ENCODE data around the gene ACTR3C. TPM values are rescaled to one million over a fixed set of nuclear protein-coding genes. Genes with fewer than 3 reads are reported as not detected.
"Not testable (repeated sequence)": the region's sequence is repeated elsewhere in the genome, so short reads cannot be mapped to it uniquely, and the experiment has no call there.

ACTR3C gene
- total RNA-seq, 2 experiments from 2014 or later = not detected

DNA sequence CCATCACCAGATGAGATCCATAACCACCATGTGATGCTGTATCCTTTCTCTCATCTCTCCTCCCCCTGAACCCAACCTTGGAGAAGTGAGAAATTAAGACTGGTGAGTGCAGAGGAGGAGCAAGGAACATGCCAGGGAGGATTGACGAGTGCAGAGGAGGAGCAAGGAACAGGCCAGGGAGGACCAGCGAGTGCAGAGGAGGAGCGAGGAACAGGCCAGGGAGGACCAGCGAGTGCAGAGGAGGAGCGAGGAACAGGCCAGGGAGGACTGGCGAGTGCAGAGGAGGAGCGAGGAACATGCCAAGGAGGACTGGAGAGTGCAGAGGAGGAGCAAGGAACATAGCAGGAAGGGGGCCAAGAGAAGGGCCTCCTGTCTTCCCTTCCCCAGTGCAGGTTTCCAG is 118.8 kb downstream of the ACTR3C start:
- not testable (repeated sequence) for BruUV-seq (replicated peaks)

GRCh38 chr7:150202894-150203293 is 120.5 kb downstream of the ACTR3C start:
- H3K79me2 ChIP-seq (ENCODE audit: insufficient read depth, low read depth, low read length); H2AFZ ChIP-seq (ENCODE audit: low read length); H3K4me3 ChIP-seq (ENCODE audit: low read depth, low read length, poor library complexity, severe bottlenecking); H4K20me1 ChIP-seq (ENCODE audit: insufficient read depth, low read length); H3K36me3 ChIP-seq (ENCODE audit: insufficient read depth, low read length); H3K9me3 ChIP-seq (ENCODE audit: low read length); H3K9me2 ChIP-seq (ENCODE audit: insufficient read depth, low read length); H3K27ac ChIP-seq (ENCODE audit: low read depth, low read length, poor library complexity, severe bottlenecking); intact Hi-C loops (cut with micrococcal nuclease; ENCODE audit: unreplicated experiment); DNase-seq (ENCODE audit: low spot score); CTCF ChIA-PET (ENCODE audit: unreplicated experiment); BruUV-seq (replicated peaks); H3K4me1 ChIP-seq (ENCODE audit: insufficient read depth, low read length, poor library complexity, severe bottlenecking); POLR2A ChIA-PET; H3K4me2 ChIP-seq (ENCODE audit: low read length): not testable (repeated sequence)

More for the DNA sequence above, 118.8 kb downstream of the ACTR3C start:
- H3K4me1 ChIP-seq (ENCODE audit: insufficient read depth, low read length, poor library complexity, severe bottlenecking); intact Hi-C loops (cut with micrococcal nuclease; ENCODE audit: unreplicated experiment); DNase-seq (ENCODE audit: low spot score); H4K20me1 ChIP-seq (ENCODE audit: insufficient read depth, low read length); H3K4me3 ChIP-seq (ENCODE audit: low read depth, low read length, poor library complexity, severe bottlenecking); POLR2A ChIA-PET; H2AFZ ChIP-seq (ENCODE audit: low read length); CTCF ChIA-PET (ENCODE audit: unreplicated experiment); H3K9me2 ChIP-seq (ENCODE audit: insufficient read depth, low read length); H3K36me3 ChIP-seq (ENCODE audit: insufficient read depth, low read length); H3K79me2 ChIP-seq (ENCODE audit: insufficient read depth, low read depth, low read length); H3K4me2 ChIP-seq (ENCODE audit: low read length); H3K9me3 ChIP-seq (ENCODE audit: low read length); H3K27ac ChIP-seq (ENCODE audit: low read depth, low read length, poor library complexity, severe bottlenecking): not testable (repeated sequence)

Other genes starting within 250 kb of the ACTR3C start
- gene LRRC61, start 190 bp downstream of the ACTR3C start, total RNA-seq (2014; rRNA removed; shearing (Covaris generic)) = not detected in 2 replicates
- gene LRRC61, start 190 bp downstream of the ACTR3C start, total RNA-seq (2022) = not detected in 2 replicates
- gene RARRES2, start 18.1 kb upstream of the ACTR3C start, total RNA-seq (2014; rRNA removed; shearing (Covaris generic)) = 0.08 TPM in 1 of 2 replicates, not detected in the other
- gene RARRES2, start 18.1 kb upstream of the ACTR3C start, total RNA-seq (2022) = not detected in 2 replicates
- gene REPIN1, start 45.3 kb upstream of the ACTR3C start, total RNA-seq (2014; rRNA removed; shearing (Covaris generic)) = 36.9 and 46.2 TPM in 2 replicates
- gene REPIN1, start 45.3 kb upstream of the ACTR3C start, total RNA-seq (2022) = 19.0 and 21.7 TPM in 2 replicates
- gene ZNF775, start 55.8 kb upstream of the ACTR3C start, total RNA-seq (2014; rRNA removed; shearing (Covaris generic)) = 4.7 and 5.5 TPM in 2 replicates
- 6.5 and 7.7 TPM in 2 replicates for gene ZNF775, start 55.8 kb upstream of the ACTR3C start, total RNA-seq (2022)
- gene GIMAP8, start 127.1 kb upstream of the ACTR3C start, total RNA-seq (2014; rRNA removed; shearing (Covaris generic)) = not detected in 2 replicates
- gene GIMAP8, start 127.1 kb upstream of the ACTR3C start, total RNA-seq (2022) = not detected in 2 replicates
- not detected in 2 replicates for gene GIMAP7, start 191.3 kb upstream of the ACTR3C start, total RNA-seq (2014; rRNA removed; shearing (Covaris generic))
- gene GIMAP7, start 191.3 kb upstream of the ACTR3C start, total RNA-seq (2022) = not detected in 2 replicates
- gene GIMAP4, start 243.8 kb upstream of the ACTR3C start, total RNA-seq (2014; rRNA removed; shearing (Covaris generic)) = not detected in 2 replicates
- not detected in 2 replicates for gene GIMAP4, start 243.8 kb upstream of the ACTR3C start, total RNA-seq (2022)